ENCODE results near the gene TBXAS1.

Gene TBXAS1

GRCh38 chr7:140054751-140055150, 225.7 kb downstream of the TBXAS1 start:
- no peak for DNase-seq

DNA sequence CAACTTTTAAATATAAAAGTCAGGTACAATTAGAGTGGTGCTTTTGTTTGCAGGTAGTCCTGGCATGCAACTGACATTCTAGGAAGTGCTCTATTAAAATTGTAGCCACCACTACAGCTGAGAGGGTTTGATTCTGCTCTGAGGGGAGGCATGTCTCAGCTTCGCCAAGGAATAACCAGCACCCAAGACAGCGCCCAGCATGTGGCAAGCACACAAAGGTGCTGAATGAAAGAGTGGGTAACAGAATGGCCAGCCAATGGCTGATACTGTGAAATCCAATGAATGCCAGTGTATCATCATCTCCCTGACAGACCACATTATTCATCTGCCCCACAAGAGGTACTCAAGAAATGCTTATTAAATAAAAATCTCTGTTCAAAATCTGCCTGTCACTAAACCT, 226.8 kb downstream of the TBXAS1 start:
- no peak for DNase-seq

DNA sequence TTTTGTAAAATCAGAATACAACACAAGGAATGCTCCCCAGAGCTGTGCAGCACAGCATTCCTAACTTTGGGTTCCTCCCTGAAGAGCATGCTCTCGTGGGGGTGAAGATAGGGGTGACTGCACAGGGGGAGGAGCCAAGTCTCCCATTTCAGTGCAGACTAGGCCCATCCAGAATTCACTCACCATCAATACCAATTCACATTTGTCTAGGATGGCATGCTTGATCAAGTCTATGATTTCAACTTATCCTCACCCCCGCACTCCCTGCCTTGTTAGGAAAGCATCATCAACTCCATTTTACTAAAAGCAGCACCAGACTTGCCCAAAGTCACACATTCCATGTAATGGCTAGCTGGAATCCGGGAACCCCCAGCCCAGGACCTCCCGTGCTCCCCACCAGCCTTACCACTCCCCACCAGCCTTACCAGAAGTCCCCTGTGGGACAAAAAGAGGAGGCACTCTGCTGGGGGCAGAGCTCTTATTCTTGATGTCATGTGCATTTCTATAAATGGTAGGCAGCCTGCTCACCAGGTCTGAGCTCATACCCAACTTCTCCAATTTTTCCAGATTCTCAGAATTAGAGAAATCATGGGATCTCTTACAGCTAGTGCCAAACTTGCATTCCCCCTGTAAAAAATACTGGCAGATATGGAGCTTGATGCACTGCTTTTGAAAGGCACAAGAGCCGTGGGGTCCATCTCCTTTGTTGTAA, 227.5 kb downstream of the TBXAS1 start:
- no peak for DNase-seq

- no peak for DNase-seq
Observed at GRCh38 chr7:140057143-140057535, 228.1 kb downstream of the TBXAS1 start.

DNA sequence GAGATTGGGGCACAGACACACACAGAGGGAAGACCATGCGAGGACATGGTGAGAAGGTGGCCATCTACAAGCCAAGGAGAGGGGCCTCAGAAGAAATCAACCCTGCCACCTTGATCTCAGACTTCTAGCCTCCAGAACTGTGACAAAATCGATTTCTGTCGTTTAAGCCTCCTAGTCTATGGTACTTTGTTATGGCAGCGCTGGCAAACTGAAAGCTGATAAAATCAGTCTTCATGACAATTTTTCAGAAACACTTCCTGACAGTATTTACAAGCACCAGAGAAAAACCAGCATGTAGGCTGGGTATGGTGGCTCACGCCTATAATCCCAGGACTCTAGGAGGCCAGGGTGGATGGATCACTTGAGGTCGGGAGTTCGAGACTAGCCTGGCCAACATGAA, 229.5 kb downstream of the TBXAS1 start:
- DNase-seq = no peak

DNA sequence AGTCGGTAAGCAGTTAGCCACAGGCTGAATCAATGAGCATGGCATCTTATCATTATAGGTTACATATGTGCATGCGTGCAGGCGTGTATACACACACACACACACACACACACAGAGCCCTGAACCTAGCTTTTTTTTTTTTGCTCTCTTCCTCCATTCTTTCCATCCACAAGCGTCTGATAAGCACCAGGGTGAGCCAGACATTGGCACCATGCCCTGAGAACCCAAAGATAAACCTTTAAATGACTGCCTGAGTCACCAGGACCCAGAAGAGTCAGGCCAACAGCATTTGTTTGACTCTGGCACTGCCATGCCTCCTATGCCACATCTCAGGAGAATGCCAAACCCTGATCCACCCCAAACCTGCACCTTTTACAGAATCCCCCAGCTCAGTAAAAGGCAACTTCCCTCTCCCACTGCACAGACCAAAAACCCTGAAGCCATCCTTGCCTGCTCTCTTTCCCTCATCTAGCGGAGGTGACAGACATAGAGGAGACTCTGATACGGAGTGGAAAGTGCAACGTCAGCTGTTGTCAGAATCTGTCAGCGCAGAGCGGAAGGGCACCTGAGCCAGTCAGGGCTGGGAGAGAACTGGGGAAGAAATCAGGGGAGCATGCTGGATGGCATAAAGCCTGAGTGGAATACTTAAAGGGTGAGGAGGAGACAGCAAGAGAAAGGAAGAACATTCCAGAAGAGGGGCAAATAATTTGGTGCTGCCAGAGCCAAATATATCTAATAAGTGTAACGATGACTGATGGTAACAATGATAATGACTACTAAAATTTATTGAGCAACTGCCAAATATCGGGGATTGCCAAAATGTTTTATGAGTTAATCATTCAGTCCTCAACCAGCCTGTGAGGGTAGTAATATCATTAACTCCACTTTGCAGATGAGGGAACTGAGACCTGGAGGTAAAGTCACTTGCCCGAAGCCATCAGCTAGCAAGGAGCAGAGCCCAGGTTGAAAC, 230.5 kb downstream of the TBXAS1 start:
- no peak for DNase-seq

DNA sequence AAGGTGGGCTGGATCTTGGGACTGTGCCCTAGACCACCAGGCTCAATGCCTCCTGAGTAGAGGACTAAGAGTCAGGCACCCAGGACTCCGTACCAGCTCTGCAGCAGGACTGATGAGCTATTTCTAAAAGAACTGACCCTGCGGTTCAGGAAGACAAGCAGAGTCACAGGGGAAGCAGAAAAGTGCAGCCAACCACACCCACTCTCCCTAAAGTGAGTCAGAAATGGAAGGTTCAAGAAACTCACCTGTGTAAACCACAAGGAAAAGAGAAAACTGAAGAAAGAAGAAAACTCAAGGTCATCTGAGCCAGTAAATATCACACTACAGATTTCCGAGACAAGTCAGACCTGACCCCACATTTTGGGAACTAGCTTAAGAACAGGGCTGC, 231.2 kb downstream of the TBXAS1 start:
- no peak for DNase-seq

DNA sequence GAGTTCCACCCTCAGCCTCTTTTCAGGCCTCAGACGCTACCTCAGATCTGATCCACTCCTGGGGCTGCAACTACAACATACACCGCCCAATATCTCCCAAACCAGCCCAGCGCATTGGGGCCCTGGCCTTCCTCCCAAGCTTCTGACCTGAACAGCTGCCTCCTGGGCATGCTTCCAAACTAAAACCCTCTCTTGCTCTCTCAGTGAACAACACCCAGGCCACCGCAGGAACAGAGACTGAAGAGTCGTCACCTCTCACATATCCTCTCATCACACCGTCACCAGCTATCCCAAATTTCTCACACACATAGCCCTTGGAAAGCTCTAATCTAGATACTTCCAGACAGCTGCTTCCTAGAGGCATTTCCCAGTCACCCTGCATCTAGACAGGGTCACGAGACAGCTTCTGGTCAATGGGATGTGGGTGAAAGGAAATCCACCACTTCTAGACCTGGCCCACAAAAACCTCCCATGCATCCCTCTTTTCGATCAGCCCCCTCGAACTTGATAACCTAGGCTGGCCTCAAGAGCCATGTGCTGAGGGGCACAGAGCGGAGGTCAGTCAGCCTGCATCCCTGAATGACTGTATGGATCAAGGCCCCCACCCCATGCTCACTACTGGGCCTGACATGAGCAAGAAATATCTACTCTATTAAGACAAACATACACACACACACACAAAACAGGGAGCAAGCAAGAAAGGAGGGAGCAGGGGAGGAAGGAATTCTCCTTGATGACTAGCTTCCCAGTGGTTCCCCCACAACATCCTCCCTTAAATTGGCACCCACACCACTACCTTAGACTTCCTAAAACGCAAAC, 231.9 kb downstream of the TBXAS1 start:
- DNase-seq = peak; percentile 71

- no peak for DNase-seq
Observed at GRCh38 chr7:140061607-140061930, 232.5 kb downstream of the TBXAS1 start.

DNA sequence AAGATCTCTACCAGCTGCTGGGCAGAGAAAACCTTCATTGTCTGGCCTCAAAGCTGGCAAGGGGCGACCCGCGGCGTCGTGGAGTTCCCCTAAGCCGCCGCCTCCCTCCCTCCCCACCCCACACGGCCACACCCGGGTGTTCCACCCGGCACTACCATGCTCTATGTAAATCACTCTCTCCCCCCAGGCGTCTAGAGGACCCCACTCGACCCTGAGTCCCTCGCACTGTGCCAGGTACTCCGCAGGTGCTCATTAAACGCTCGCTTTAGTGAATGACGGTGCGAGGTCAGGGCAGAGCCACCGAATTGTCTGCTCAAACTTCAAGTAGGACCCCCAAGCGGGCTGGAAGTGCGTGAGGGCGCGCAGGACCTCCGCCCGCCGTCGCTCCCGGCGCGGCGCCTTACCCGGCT, 233.1 kb downstream of the TBXAS1 start:
- peak; percentile 38 for DNase-seq

DNA sequence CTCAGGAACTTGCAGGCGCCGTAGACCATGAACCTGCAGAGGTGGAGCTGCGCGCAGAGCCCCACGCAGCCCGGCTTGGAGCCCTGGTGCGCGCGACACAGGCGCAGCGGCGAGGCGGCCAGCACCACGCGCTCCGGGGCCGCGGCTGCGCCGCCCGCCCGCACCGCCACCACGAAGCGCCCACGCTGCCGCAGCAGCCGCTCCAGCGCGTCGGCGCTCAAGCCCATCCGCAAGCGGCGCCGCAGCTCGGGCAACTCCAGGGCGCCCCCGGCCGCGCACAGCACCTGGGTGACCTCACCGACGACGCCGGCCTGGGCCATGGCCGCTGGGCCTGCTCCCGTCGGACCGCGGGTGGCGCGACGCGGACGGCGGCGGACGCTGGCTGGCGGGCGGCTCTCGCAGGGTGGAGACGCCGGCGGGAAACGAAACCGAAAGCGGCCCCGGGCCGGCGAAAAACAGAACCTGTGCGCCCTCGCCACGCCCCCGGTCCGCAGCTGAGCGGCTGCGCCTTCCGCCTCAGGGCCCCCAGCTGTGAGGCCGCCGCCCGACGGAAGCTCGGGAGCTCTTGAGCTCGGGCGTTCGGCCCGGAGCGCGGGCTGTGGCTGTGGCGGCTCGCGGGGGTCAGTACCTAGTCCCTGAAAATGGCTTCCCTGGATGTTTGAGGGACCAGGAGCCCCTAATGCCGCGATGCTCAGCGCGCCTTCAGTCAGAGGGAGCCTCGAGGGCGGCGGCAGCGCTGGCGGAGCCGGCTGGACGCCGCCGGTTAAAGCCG, 233.7 kb downstream of the TBXAS1 start, which contains the start of gene PARP12:
TSS of gene PARP12 (minus strand) at position 424 of the 772 bp plus-strand sequence. CDS start at position 320, 104 bp downstream.
- peak; percentile 91 for DNase-seq

DNA sequence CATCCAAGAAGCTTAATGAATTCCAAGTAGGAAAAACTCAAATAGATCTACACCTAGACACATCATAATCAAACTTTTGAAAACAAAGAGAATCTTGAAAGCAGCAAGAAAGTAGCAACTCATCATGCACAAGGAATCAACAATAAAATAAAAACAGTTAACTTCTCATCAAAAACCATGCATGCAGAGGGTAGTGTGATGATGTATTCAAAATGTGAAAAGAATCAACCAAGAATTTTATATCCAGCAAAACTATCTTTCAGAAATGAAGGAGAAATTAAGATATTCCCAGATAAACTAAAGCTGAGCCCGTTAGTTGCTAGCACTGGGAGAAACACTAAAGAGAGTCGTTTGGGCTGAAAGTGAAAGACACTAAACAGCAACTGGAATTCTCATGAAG, 238.0 kb downstream of the TBXAS1 start:
- no peak for DNase-seq

- DNase-seq = no peak
Observed at GRCh38 chr7:140068033-140068432, 239.0 kb downstream of the TBXAS1 start.

DNA sequence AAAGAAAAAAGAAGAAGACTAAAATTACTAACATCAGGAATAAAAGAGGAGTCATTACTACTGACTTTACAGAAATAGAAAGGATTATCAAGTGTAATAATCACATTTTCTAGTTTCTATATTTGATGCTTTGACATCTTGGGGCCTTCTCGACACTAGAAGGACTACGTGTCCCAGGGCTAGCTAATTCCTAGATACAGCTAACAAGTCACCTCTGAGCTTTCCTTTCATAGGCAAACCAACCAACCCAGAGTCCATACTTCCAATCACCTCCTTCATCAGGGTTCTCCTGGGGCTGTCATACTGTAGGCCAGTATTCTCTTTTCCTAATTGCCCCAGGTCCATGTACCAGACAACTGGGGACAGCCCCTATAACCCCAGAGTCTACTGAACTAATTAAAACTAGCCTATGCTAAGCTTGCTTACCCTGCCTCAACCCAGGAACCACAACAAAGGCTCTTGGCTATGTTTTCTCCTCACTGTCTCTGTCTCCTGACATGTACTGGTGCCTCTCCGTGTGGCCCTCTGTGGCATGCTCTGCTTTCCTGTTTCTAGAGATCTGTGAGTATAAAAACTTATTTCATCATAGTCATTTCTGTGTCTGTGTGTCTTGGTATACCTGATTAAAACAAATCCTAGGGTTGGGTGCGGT, 240.4 kb downstream of the TBXAS1 start:
- no peak for DNase-seq
